GM12874 (cell line): ENCODE results near the gene COL4A5.

Experiments used
- CTCF ChIP-seq: IDR thresholded peaks from 2 replicates; pipeline ENCODE4 v1.5.1; 2011; ENCODE audit warnings: low read depth, mild to moderate bottlenecking, control low read depth, low read length, moderate library complexity; ENCODE audit not compliant: insufficient read depth

COL4A5 gene

GRCh38 chrX:108590496-108590895, 150.9 kb downstream of the COL4A5 start:
- no peak for TF ChIP-seq CTCF

DNA sequence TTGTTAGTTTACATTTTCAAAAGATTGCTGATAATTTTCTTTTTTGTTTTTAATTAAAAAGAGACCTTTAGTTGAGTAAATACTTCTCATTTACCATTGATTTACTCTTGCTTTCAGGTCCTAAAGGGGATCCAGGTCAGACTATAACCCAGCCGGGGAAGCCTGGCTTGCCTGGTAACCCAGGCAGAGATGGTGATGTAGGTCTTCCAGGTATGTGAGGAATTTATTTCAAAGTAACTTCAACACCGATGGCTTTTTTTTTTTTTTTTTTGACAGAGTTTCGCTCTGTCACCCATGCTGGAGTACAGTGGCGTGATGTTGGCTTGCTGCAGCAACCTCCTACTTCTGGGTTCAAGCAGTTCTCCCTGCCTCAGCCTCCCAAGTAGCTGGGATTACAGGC, 161.6 kb downstream of the COL4A5 start:
- no peak for TF ChIP-seq CTCF

DNA sequence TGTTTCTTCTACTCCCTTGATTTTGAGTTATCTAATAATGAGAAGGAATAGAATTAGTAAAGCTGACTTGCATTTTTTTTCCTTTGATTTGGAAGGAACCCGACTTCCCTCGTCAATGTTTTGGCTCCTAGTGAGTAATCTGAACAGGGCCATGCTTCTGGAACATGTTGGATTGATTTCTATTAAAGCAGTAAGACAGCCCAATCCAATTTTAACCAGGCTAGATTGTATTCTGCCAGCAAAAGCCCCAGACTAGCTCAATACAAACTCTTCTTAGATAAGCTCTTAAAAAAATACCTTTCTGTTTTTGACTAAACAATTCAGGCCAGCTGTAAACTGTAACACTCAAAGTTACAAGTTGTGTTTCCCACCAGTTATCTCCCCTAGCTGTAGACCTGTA, 170.5 kb downstream of the COL4A5 start:
- no peak for TF ChIP-seq CTCF

DNA sequence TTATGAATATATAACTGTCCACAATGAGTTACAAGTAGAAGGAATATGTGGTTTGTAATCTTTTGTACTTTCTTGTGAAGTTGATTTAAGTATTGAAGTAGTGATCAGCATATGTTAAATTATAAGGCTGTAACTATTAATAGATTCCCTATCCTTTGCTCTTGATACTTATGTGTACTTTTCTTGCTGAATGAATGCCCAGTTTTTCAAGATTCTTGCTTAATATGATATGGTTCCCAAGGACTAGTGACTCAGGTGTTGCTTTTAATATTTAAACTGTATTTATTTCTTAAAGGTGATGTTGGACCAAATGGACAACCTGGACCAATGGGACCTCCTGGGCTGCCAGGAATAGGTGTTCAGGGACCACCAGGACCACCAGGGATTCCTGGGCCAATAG, 175.0 kb downstream of the COL4A5 start:
- no peak for TF ChIP-seq CTCF

DNA sequence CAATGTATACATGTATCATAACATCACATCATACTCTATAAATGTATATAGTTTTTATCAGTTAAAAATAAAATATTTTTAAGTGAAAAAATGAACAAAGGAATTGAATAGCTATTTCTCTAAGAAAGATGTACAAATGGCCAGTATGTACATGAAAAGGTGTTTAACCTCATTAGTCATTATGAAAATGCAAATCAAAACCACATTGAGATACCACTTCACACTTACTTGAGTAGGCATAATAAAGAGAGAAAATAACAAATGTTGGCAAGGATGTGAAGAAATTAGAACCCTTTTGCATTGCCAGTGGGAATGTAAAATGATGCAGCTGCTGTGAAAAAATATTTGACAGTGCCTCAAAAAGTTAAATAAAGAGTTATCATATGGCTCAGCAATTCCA, 201.2 kb downstream of the COL4A5 start:
- no peak for TF ChIP-seq CTCF

DNA sequence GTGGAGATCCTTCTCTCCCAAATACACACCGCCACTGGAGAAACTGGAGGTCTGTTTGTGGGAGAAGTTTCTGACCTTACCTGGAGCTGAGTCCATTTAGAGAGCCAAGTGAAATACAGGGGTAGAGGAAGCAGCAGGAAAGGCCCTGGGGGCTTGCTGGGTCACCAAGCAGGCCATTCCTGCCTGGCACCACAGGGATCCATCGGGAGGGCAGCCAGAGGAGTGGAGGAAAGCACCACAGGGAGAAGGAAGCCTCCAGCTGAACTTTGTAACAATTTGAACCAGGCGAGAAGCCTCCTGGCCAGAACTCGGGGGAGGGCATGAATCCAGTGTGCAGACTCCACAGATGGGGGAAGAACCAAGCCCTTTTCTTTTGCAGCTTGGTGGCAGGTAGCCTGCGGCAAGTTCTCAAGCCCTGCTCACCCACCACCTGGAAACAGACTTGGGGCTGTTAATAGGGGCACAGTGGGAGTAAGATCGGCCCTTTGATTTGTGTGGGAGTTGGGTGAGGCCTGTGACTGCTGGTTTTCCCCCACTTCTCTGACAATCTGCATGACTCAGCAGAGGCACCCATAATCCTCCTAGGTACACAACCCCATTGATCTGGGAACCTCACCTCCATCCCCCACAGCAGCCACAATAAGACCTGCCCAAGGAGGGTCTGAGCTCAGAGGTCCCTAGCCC, 202.1 kb downstream of the COL4A5 start:
- TF ChIP-seq CTCF = no peak

DNA sequence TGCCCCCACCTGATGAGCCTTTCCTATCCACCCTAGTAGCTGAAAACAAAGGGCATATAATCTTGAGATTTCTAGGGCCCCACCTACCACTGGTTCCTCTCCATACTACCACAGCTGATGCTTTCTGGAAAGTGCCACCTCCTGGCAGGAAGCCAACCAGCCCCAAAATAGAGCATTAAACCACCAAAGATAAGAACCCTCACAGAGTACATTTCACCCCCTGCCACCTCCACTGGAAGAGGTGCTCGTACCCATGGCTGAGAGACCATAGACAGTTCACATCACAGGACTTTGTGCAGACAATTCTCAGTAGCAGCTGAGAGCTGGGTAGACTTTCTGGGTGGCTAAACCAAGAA, 202.6 kb downstream of the COL4A5 start:
- no peak for TF ChIP-seq CTCF

DNA sequence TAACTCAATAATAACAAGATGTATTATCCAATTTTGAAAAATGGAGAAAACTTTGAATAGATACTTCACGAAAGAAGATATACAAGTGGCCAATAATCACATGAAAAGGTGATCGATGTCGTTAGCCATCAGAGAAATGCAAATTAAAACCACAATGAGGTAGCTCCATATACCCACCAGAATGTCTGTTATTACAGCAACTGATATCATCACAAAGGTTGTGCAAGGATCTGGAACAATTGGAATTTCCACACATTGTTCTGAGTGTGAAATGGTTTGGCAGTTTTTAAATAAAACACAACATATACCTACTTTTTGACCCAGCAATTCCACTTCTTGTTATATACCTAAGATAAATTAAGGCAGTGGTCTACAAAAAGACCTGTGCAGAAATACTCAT, 225.1 kb downstream of the COL4A5 start:
- TF ChIP-seq CTCF = no peak
